PC-3 (cell line): ENCODE measurements around the gene LBX2. TPM values are rescaled to one million over a fixed set of nuclear protein-coding genes. Genes with fewer than 3 reads are reported as not detected.

ENCODE experiments used
- ATAC-seq: fragments of 200-7000 bp; cut with Tn5 transposase; 2 replicates; pipeline ENCODE4 v1.9.1; 2020; ENCODE audit warnings: mild to moderate bottlenecking, moderate library complexity
- BruUV-seq: library from RNA; stranded (reverse); fragments of 400-500 nt; replicated peaks from 2 replicates; lab custom pipeline; 2021; lab: Mats Ljungman, UMichigan
- CTCF ChIA-PET: fragments of 300-600 bp; sonication (Branson Sonifier 250); formaldehyde crosslinking; loops from one replicate; lab custom pipeline; 2022; ENCODE audit warnings: antibody characterized with exemption; lab: Charles Lee
- POLR2A ChIA-PET: fragments of 300-600 bp; sonication (Branson Sonifier 250); formaldehyde crosslinking; loops from one replicate; lab custom pipeline; 2022; ENCODE audit warnings: antibody characterized with exemption; ENCODE audit not compliant: unreplicated experiment; lab: Charles Lee
- DNase-seq: peaks from one replicate; pipeline ENCODE4 v3.0.0-alpha.2; 2015
- H2AFZ ChIP-seq: fragments of 300-600 bp; sonication (generic); 2 replicates; pipeline ENCODE4 v1.6.0; 2016; ENCODE audit warnings: antibody characterized with exemption, low read length
- H3F3A ChIP-seq: fragments of 300-600 bp; sonication (generic); one replicate; pipeline ENCODE4 v1.6.0; 2017; ENCODE audit warnings: antibody characterized with exemption, low read length, control low read depth, mild to moderate bottlenecking; ENCODE audit not compliant: unreplicated experiment
- H3K27ac ChIP-seq: fragments of 300-600 bp; sonication (generic); 2 replicates; pipeline ENCODE4 v1.5.1; 2016; ENCODE audit warnings: mild to moderate bottlenecking, low read length
- H3K27me3 ChIP-seq: fragments of 300-600 bp; sonication (generic); 2 replicates; pipeline ENCODE4 v1.6.1; 2016; ENCODE audit warnings: low read length, mixed read lengths
- H3K36me3 ChIP-seq: fragments of 300-600 bp; sonication (generic); 2 replicates; pipeline ENCODE4 v1.6.1; 2016; ENCODE audit warnings: low read depth, mixed run types, low read length, mixed read lengths
- H3K4me1 ChIP-seq: fragments of 300-600 bp; sonication (generic); 2 replicates; pipeline ENCODE4 v1.5.1; 2016; ENCODE audit warnings: low read length; ENCODE audit not compliant: insufficient read depth
- H3K4me2 ChIP-seq: fragments of 300-600 bp; sonication (generic); 2 replicates; pipeline ENCODE4 v1.6.0; 2016; ENCODE audit warnings: low read length
- H3K4me3 ChIP-seq: fragments of 300-600 bp; sonication (generic); 2 replicates; pipeline ENCODE4 v1.5.1; 2016; ENCODE audit warnings: mild to moderate bottlenecking, low read length, mixed read lengths
- H3K79me2 ChIP-seq: fragments of 300-600 bp; sonication (generic); 2 replicates; pipeline ENCODE4 v1.6.1; 2017; ENCODE audit warnings: low read length, mixed read lengths
- H3K9ac ChIP-seq: fragments of 300-600 bp; sonication (generic); 2 replicates; pipeline ENCODE4 v1.6.0; 2016; ENCODE audit warnings: mild to moderate bottlenecking, low read length
- H3K9me2 ChIP-seq: fragments of 300-600 bp; sonication (generic); replicated peaks from 2 replicates; pipeline ENCODE4 v1.6.1; 2016; ENCODE audit warnings: mixed run types, low read length, mixed read lengths
- H3K9me3 ChIP-seq: fragments of 300-600 bp; sonication (generic); 2 replicates; pipeline ENCODE4 v1.6.1; 2016; ENCODE audit warnings: low read length, mixed read lengths
- H4K20me1 ChIP-seq: fragments of 300-600 bp; sonication (generic); 2 replicates; pipeline ENCODE4 v1.6.1; 2016; ENCODE audit warnings: low read length, mixed read lengths
- CTCF ChIP-seq: fragments of 300-600 bp; sonication (generic); conservative IDR thresholded peaks from 2 replicates; pipeline ENCODE4 v1.5.1; 2017; ENCODE audit warnings: antibody characterized with exemption, low read depth, mild to moderate bottlenecking, low read length
- EZH2 ChIP-seq: fragments of 300-600 bp; sonication (generic); IDR thresholded peaks from one replicate; pipeline ENCODE4 v1.6.1; 2017; ENCODE audit warnings: antibody characterized with exemption, mild to moderate bottlenecking, low read length; ENCODE audit not compliant: unreplicated experiment
- EZH2phosphoT487 ChIP-seq: fragments of 300-600 bp; sonication (generic); IDR thresholded peaks from 2 replicates; pipeline ENCODE4 v1.6.1; 2018; ENCODE audit warnings: mild to moderate bottlenecking, antibody characterized with exemption, low read length, borderline replicate concordance
- intact Hi-C: fragments of 100-400 bp; cut with micrococcal nuclease; formaldehyde crosslinking; loops from 2 replicates; pipeline ENCODE4 v1.9.0; 2023
- total RNA-seq: library from RNA; depleted of rRNA; stranded (reverse); fragments of >200 nt; gene quantifications from 2 replicates; pipeline ENCODE4 v1.2.3, GENCODE V29; 2014

The LBX2 gene
- total RNA-seq, 1 experiment from 2014 or later = not detected

DNA sequence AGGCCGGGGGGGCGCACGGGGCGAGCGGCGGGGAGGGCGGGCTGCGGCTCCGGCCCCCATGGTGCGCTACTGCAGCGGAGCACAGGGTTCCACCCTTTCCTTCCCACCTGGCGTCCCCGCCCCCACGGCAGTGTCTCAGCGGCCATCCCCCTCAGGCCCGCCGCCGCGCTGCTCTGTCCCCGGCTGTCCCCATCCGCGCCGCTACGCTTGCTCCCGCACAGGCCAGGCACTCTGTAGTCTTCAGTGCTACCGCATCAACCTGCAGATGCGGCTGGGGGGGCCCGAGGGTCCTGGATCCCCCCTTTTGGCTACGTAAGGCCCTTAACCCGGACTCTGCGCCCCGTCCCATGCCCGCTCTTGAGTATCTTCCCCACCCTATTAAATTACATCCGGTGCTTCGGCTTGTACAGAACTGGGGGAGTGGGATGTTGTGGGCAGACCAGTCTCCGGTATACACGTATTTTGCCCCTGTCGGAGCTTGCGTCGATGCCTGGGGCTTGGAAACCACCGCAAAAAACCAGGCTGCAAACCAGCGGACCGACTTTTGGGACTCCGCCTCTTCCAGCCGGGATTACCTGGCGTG is 41.8 kb downstream of the LBX2 start:
- ATAC-seq (peak; percentile 53), DNase-seq (peak; percentile 72)
- H3K4me1 ChIP-seq = peaks cover 27% of the 10 kb centered on the region
- POLR2A ChIA-PET = interaction anchor here (1.0 kb wide), 1 partner anchor 10 kb away, joined by 9 read pairs; no protein-coding TSS in a partner anchor
- H3F3A ChIP-seq = no peaks in the 10 kb centered on the region
- no peaks in the 10 kb centered on the region for H3K9me3 ChIP-seq
- H3K4me3 ChIP-seq = peak overlapping the region; percentile 93
- H3K9me2 ChIP-seq = no peaks in the 10 kb centered on the region
- H3K27me3 ChIP-seq = no peaks in the 10 kb centered on the region
- peaks cover 5% of the 10 kb centered on the region; the same call in 1 of the 2 replicates for H3K36me3 ChIP-seq
- H2AFZ ChIP-seq = peak overlapping the region; percentile 88
- H3K9ac ChIP-seq = peak overlapping the region; percentile 92
- H3K79me2 ChIP-seq = peaks cover 32% of the 10 kb centered on the region
- intact Hi-C loops = loop anchor here (1.0 to 5.0 kb wide), 3 partner anchors 26 to 260 kb away; partner anchors contain the start of genes AUP1, HTRA2, MTHFD2 and TTC31
- TSS peak; percentile 3 for BruUV-seq
- CTCF ChIA-PET = no interaction called here
- no peak for TF ChIP-seq EZH2
- TF ChIP-seq EZH2phosphoT487 = no peak
- TF ChIP-seq CTCF = no peak
- no peaks in the 10 kb centered on the region for H4K20me1 ChIP-seq
- peak overlapping the region; percentile 93 for H3K27ac ChIP-seq
- H3K4me2 ChIP-seq = peak overlapping the region; percentile 99

GRCh38 chr2:74457129-74457548 is 42.3 kb downstream of the LBX2 start:
- Histone ChIP-seq H3K27ac (peak overlapping the region; percentile 93), H3K27me3 (no peaks in the 10 kb centered on the region), H3K4me1 (peaks cover 27% of the 10 kb centered on the region), H3K9me2 (no peaks in the 10 kb centered on the region), H3K79me2 (peaks cover 32% of the 10 kb centered on the region), H3K9me3 (no peaks in the 10 kb centered on the region), H4K20me1 (no peaks in the 10 kb centered on the region), H3K4me2 (peak overlapping the region; percentile 99), H3K4me3 (peak overlapping the region; percentile 93), H3K9ac (peak overlapping the region; percentile 92), H2AFZ (peak overlapping the region; percentile 53), H3K36me3 (peaks cover 5% of the 10 kb centered on the region; the same call in 1 of the 2 replicates), H3F3A (no peaks in the 10 kb centered on the region)
- ChIA-PET POLR2A (interaction anchor here (0.6 kb wide), 2 partner anchors 24 to 51 kb away, joined by 3 to 6 read pairs; no protein-coding TSS in a partner anchor), CTCF (no interaction called here)
- DNase-seq (no peak), ATAC-seq (no peak)
- no TSS peak for BruUV-seq
- TF ChIP-seq CTCF = no peak
- no peak for TF ChIP-seq EZH2
- TF ChIP-seq EZH2phosphoT487 = no peak
- intact Hi-C loops = loop anchor here (5.0 kb wide), 1 partner anchor 260 kb away; the partner anchor contains the start of gene MTHFD2
